CD14-positive monocyte (primary cell): ENCODE results near the gene LFNG. TPM values are rescaled to one million over a fixed set of nuclear protein-coding genes. Genes with fewer than 3 reads are reported as not detected.

Experiments
- DNase-seq, 3 donors: peaks; one replicate each; pipeline ENCODE4 v3.0.0-alpha.2; 2011 to 2022
- H2AFZ ChIP-seq: 2 replicates; pipeline ENCODE4 v1.6.0; 2012; ENCODE audit warnings: mild to moderate bottlenecking, low read depth, low read length, inconsistent platforms; ENCODE audit not compliant: insufficient read depth, poor library complexity, severe bottlenecking
- H3K27ac ChIP-seq, 2 donors: 1 replicate in 1 of 2; 2 replicates in 1 of 2; pipeline ENCODE4 v1.5.1; 2012 to 2013; ENCODE audit warnings: low read length in 2 of 2, control low read depth in 1 of 2, inconsistent platforms in 1 of 2, low read depth in 1 of 2, mild to moderate bottlenecking in 1 of 2
- H3K27me3 ChIP-seq, 2 donors: one replicate each; pipeline versions ENCODE4 v1.6.0 to v1.6.1; 2011 to 2013; ENCODE audit warnings: low read length in 2 of 2; ENCODE audit not compliant: control insufficient read depth in 2 of 2, insufficient read depth in 2 of 2
- H3K36me3 ChIP-seq, 2 donors: replicated peaks in 1 of 2; 1 replicate in 1 of 2; 2 replicates in 1 of 2; pipeline versions ENCODE4 v1.5.1 to v1.6.1; 2012 to 2013; ENCODE audit warnings: low read length in 2 of 2, control low read depth in 1 of 2, inconsistent platforms in 1 of 2, mild to moderate bottlenecking in 1 of 2; ENCODE audit not compliant: insufficient read depth in 2 of 2, control insufficient read depth in 1 of 2
- H3K4me1 ChIP-seq, 2 donors: 1 replicate in 1 of 2; 2 replicates in 1 of 2; pipeline versions ENCODE4 v1.5.1 to v1.6.1; 2012 to 2013; ENCODE audit warnings: low read length in 2 of 2, control low read depth in 1 of 2, inconsistent platforms in 1 of 2, mild to moderate bottlenecking in 1 of 2, moderate library complexity in 1 of 2; ENCODE audit not compliant: insufficient read depth in 2 of 2, control insufficient read depth in 1 of 2
- H3K4me2 ChIP-seq: replicated peaks from 2 replicates; pipeline ENCODE3; 2012; ENCODE audit warnings: low read length, moderate library complexity, mild to moderate bottlenecking; ENCODE audit not compliant: poor library complexity, severe bottlenecking; ENCODE audit errors: extremely low read depth
- H3K4me3 ChIP-seq, 3 experiments: fragments of 200-600 bp in 1 of 3; sonication (generic) in 1 of 3; replicated peaks in 1 of 3; 1 replicate in 2 of 3; 2 replicates in 1 of 3; pipeline ENCODE4 v1.5.1; 2011 to 2013; ENCODE audit warnings: low read length in 3 of 3, mild to moderate bottlenecking in 3 of 3, control low read depth in 2 of 3, low read depth in 2 of 3, inconsistent platforms in 1 of 3, moderate library complexity in 1 of 3
- H3K79me2 ChIP-seq: 2 replicates; pipeline ENCODE4 v1.6.0; 2012; ENCODE audit warnings: mild to moderate bottlenecking, control low read depth, inconsistent platforms, low read length, moderate library complexity; ENCODE audit not compliant: insufficient read depth
- H3K9ac ChIP-seq: 2 replicates; pipeline ENCODE4 v1.6.0; 2017; ENCODE audit warnings: low read length, mild to moderate bottlenecking; ENCODE audit not compliant: insufficient read depth, poor library complexity, severe bottlenecking
- H3K9me3 ChIP-seq, 2 donors: replicated peaks in 1 of 2; 1 replicate in 1 of 2; 2 replicates in 1 of 2; pipeline versions ENCODE4 v1.5.1 to v1.6.1; 2012 to 2013; ENCODE audit warnings: low read length in 2 of 2, control low read depth in 1 of 2; ENCODE audit not compliant: control insufficient read depth in 1 of 2, insufficient read depth in 1 of 2
- H4K20me1 ChIP-seq: 2 replicates; pipeline ENCODE4 v1.6.0; 2012; ENCODE audit warnings: mild to moderate bottlenecking, low read length, control low read depth, moderate library complexity; ENCODE audit not compliant: insufficient read depth
- H3K27ac Mint-ChIP-seq, 7 donors: one replicate each; pipeline ENCODE4 v1.8.0; 2020; ENCODE audit warnings: mild to moderate bottlenecking in 7 of 7, mixed read lengths in 7 of 7, moderate library complexity in 6 of 7, inconsistent platforms in 2 of 7
- H3K27me3 Mint-ChIP-seq, 3 donors: one replicate each; pipeline ENCODE4 v1.8.0; 2021 to 2022; ENCODE audit warnings: low read depth in 3 of 3, mild to moderate bottlenecking in 3 of 3, mixed read lengths in 3 of 3, moderate library complexity in 3 of 3, inconsistent platforms in 1 of 3
- H3K36me3 Mint-ChIP-seq, 2 donors: one replicate each; pipeline ENCODE4 v1.8.0; 2020; ENCODE audit warnings: mixed read lengths in 2 of 2, inconsistent platforms in 1 of 2, mild to moderate bottlenecking in 1 of 2
- H3K4me1 Mint-ChIP-seq: one replicate; pipeline ENCODE4 v1.8.0; 2020; ENCODE audit warnings: mild to moderate bottlenecking, mixed read lengths
- H3K4me3 Mint-ChIP-seq, 2 donors: one replicate each; pipeline ENCODE4 v1.8.0; 2020; ENCODE audit warnings: mild to moderate bottlenecking in 2 of 2, mixed read lengths in 2 of 2, moderate library complexity in 1 of 2
- H3K9me3 Mint-ChIP-seq, 7 donors: one replicate each; pipeline ENCODE4 v1.8.0; 2020 to 2022; ENCODE audit warnings: mixed read lengths in 7 of 7, mild to moderate bottlenecking in 6 of 7, moderate library complexity in 6 of 7, inconsistent platforms in 2 of 7
- WGBS: methylation state at CpG from one replicate; pipeline ENCODE4 v1.1.5; 2013; ENCODE audit warnings: missing lambda C conversion rate; ENCODE audit not compliant: insufficient coverage; 5-methylcytosine and 5-hydroxymethylcytosine counted together
- intact Hi-C, 2 donors: fragments of 100-400 bp; cut with micrococcal nuclease; formaldehyde crosslinking; loops; one replicate each; pipeline versions ENCODE4 v1.15.0 to v1.15.1; 2023
- polyA plus RNA-seq, 3 donors: library from polyadenylated mRNA; depleted of rRNA in 1 of 3; unstranded in 2 of 3; stranded (reverse) in 1 of 3; fragments of 300-500 nt in 2 of 3; fragments of >200 nt in 1 of 3; fragmentation: Illumina TruSeq in 2 of 3; gene quantifications; 1 replicate in 2 of 3; 2 replicates in 1 of 3; pipeline ENCODE4 v1.2.3, GENCODE V29; 2012 to 2021
- TF ChIP-seq, protein P1 (sequence below): fragments of 200-600 bp; IDR thresholded peaks from one replicate; pipeline ENCODE4 v1.8.0; 2022; ENCODE audit warnings: antibody characterized with exemption, mild to moderate bottlenecking

Gene LFNG
- polyA plus RNA-seq, 3 donors = 1.9 to 121 (median 2.2) TPM

- H3K79me2 ChIP-seq = peaks cover 30% of the 10 kb centered on the region
- H4K20me1 ChIP-seq = peaks cover 29% of the 10 kb centered on the region
- Mint-ChIP-seq H3K9me3 (peaks cover 0 to 2% (median 0%) of the 10 kb centered on the region in 7 donors), H3K4me3 (peak overlapping the region in 1 of 2 donors; percentile 68), H3K27ac (peak overlapping the region in 4 of 7 donors; percentile 33 to 79 (median 68)), H3K4me1 (peaks cover 31% of the 10 kb centered on the region), H3K36me3 (peaks cover 14 to 22% of the 10 kb centered on the region in 2 donors), H3K27me3 (peaks cover 0 to 6% (median 3%) of the 10 kb centered on the region in 3 donors)
- H3K27me3 ChIP-seq = no peaks in the 10 kb centered on the region
- TF ChIP-seq, protein P1, sequence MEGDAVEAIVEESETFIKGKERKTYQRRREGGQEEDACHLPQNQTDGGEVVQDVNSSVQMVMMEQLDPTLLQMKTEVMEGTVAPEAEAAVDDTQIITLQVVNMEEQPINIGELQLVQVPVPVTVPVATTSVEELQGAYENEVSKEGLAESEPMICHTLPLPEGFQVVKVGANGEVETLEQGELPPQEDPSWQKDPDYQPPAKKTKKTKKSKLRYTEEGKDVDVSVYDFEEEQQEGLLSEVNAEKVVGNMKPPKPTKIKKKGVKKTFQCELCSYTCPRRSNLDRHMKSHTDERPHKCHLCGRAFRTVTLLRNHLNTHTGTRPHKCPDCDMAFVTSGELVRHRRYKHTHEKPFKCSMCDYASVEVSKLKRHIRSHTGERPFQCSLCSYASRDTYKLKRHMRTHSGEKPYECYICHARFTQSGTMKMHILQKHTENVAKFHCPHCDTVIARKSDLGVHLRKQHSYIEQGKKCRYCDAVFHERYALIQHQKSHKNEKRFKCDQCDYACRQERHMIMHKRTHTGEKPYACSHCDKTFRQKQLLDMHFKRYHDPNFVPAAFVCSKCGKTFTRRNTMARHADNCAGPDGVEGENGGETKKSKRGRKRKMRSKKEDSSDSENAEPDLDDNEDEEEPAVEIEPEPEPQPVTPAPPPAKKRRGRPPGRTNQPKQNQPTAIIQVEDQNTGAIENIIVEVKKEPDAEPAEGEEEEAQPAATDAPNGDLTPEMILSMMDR = no peak
- DNase-seq = no peak
- H3K4me1 ChIP-seq = peaks cover 28 to 38% of the 10 kb centered on the region in 2 donors
- peak overlapping the region in 1 of 2 donors; percentile 71 for H3K27ac ChIP-seq
- H3K36me3 ChIP-seq = peaks cover 2 to 17% of the 10 kb centered on the region in 2 donors
- peak overlapping the region; percentile 69 for H3K4me2 ChIP-seq
- H3K9me3 ChIP-seq = no peaks in the 10 kb centered on the region
- intact Hi-C loops = loop anchor here in 1 of 2 donors (10.0 kb wide), 1 partner anchor 113 kb away; the partner anchor contains the start of gene CHST12
- peak overlapping the region in 1 of 3 experiments; percentile 66 for H3K4me3 ChIP-seq
- H2AFZ ChIP-seq = no peak overlapping the region
- H3K9ac ChIP-seq = peak overlapping the region; percentile 49
- 83% methylated on average over 7 of the region's 18 CpGs for WGBS
Measured at GRCh38 chr7:2517678-2518507, 1.7 kb upstream of the LFNG start.

- intact Hi-C loops = loop anchor here in 1 of 2 donors (10.0 kb wide), 1 partner anchor 114 kb away; the partner anchor contains the start of gene CHST12
- Mint-ChIP-seq H3K4me3 (peak overlapping the region; percentile 78 to 87), H3K4me1 (peaks cover 34% of the 10 kb centered on the region), H3K27ac (peak overlapping the region; percentile 79 to 90 (median 86)), H3K27me3 (peaks cover 0 to 6% (median 3%) of the 10 kb centered on the region in 3 donors), H3K9me3 (peaks cover 0 to 2% (median 0%) of the 10 kb centered on the region in 7 donors), H3K36me3 (peaks cover 19 to 29% of the 10 kb centered on the region in 2 donors)
- H3K9ac ChIP-seq = peak overlapping the region; percentile 49
- peaks cover 39% of the 10 kb centered on the region for H3K79me2 ChIP-seq
- peak overlapping the region; percentile 74 for H2AFZ ChIP-seq
- peak overlapping the region; percentile 69 for H3K4me2 ChIP-seq
- DNase-seq = no peak
- WGBS = 13% methylated on average over 30 of the region's 41 CpGs
- peak overlapping the region; percentile 71 to 85 for H3K27ac ChIP-seq
- H3K36me3 ChIP-seq = peaks cover 5 to 20% of the 10 kb centered on the region in 2 donors
- peaks cover 38% of the 10 kb centered on the region for H4K20me1 ChIP-seq
- peak overlapping the region; percentile 24 to 66 (median 43) for H3K4me3 ChIP-seq
- H3K4me1 ChIP-seq = peaks cover 28 to 38% of the 10 kb centered on the region in 2 donors
- TF ChIP-seq, protein P1 = no peak
- H3K27me3 ChIP-seq = no peaks in the 10 kb centered on the region
- no peaks in the 10 kb centered on the region for H3K9me3 ChIP-seq
Measured at GRCh38 chr7:2518737-2519118, 846 bp upstream of the LFNG start.
